GM04503 (cell line): ENCODE data around the gene TAF11L8.
"Not testable (repeated sequence)": the region's sequence is repeated elsewhere in the genome, so short reads cannot be mapped to it uniquely, and the experiment has no call there.

Experiments
- DNase-seq: peaks from one replicate; pipeline ENCODE4 v3.0.0-alpha.2; 2012; ENCODE audit warnings: low read depth

TAF11L8 gene

DNA sequence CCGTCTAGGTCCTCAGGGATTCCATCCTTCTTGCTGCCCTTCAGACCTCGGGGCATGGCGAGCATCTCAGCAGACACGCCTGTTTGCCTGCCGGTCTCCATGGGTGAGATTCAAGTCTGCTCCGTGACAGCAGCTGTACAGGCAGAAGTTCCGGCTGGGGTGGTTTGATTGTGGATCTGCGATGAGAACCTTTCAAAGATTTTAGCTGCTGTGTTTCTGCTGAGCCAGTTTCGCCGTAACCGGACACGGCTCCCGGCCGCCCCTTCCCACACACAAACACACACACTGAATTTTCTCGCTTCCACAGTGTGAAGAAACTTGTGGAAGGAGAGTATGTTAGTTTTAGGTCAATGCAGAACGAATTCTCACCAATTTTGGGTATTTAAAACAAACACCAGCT, at the start of gene TAF11L8:
TAF11L8 (minus strand) TSS at position 101 of the 400 bp plus-strand sequence.
- not testable (repeated sequence) for DNase-seq

DNA sequence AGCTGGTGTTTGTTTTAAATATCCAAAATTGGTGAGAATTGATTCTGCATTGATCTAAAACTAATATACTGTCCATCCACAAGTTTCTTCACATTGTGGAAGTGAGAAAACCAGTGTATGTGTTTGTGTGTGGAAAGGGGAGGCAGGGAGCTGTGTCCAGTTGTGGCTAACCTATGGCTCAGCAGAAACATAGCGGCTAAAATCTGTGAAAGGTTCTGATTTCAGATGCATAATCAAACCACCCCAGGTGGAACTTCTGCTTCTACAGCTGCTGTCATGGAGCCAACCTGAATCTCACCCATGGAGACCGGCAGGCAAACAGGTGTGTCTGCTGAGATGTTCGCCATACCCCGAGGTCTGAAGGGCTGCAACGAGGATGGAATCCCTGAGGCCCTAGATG, 43.4 kb upstream of the TAF11L8 start, which contains the start of gene TAF11L14:
TAF11L14 (plus strand) TSS at position 301 of the 400 bp plus-strand sequence.
- no peak for DNase-seq

DNA sequence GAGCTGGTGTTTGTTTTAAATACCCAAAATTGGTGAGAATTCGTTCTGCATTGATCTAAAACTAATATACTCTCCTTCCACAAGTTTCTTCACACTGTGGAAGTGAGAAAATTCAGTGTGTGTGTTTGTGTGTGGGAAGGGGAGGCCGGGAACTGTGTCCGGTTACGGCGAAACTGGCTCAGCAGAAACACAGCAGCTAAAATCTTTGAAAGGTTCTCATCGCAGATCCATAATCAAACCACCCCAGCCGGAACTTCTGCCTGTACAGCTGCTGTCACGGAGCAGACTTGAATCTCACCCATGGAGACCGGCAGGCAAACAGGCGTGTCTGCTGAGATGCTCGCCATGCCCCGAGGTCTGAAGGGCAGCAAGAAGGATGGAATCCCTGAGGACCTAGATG, 41.0 kb upstream of the TAF11L8 start, which contains the start of gene TAF11L13:
TAF11L13 (plus strand) TSS at position 301 of the 400 bp plus-strand sequence.
- not testable (repeated sequence) for DNase-seq

DNA sequence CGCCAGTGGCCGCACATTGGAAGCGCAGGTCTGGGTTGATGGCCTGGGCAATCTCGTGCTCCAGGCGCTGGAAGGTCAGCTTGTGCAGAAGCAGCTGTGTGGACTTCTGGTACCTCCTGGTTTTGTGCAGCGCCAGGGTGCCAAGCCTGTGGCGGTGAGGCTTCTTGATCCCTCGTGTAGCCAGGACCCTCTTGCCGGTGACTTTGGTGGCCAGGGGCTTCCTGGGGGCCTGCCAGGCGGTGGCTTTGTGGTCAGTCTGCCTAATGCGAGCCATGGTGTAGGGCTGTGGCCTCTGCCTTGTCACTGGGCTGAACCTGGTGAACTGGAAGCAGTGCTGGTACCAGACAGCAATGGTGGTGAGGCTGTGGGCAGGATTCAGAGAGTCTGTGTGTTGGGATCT, 34.9 kb upstream of the TAF11L8 start:
- DNase-seq: no peak

DNA sequence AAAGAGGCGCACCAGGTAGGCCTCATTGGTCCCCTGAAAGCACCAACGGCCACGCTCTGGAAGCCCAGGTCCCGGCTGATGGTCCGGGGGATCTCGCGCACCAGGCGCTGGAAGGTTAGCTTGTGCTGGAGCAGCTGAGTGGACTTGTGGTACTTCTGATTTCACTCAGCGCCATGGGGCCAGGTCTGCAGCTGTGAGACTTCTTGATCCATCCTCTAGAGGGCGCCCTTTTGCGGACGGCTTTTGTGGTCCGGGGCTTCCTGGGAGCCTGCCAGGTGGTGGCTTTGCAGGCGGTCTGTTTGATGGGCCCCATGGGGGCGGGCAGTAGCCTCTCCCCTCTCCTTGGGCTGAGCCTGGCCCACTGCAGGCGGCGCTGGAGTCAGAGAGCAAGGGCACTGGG, 29.9 kb upstream of the TAF11L8 start:
- DNase-seq: no peak

DNA sequence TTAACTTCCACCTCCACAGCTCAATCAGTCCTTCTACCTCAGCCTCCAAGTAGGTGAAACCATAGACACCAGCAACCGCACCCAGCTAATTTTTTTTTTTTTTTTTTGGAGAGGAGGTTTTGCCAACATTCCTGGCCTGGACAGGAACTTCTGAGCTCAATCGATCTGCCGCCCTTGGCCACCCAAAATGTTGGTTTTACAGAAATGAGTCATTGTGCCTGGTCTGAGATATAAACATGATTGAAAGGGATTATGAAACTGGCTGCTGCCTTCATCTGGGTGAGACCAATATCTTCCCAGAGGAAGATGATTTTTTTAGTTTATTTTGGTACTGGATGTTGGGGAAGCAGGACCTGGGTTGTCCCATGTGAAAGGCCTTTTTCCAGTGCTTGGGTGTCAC, 28.6 kb upstream of the TAF11L8 start:
- DNase-seq: no peak

DNA sequence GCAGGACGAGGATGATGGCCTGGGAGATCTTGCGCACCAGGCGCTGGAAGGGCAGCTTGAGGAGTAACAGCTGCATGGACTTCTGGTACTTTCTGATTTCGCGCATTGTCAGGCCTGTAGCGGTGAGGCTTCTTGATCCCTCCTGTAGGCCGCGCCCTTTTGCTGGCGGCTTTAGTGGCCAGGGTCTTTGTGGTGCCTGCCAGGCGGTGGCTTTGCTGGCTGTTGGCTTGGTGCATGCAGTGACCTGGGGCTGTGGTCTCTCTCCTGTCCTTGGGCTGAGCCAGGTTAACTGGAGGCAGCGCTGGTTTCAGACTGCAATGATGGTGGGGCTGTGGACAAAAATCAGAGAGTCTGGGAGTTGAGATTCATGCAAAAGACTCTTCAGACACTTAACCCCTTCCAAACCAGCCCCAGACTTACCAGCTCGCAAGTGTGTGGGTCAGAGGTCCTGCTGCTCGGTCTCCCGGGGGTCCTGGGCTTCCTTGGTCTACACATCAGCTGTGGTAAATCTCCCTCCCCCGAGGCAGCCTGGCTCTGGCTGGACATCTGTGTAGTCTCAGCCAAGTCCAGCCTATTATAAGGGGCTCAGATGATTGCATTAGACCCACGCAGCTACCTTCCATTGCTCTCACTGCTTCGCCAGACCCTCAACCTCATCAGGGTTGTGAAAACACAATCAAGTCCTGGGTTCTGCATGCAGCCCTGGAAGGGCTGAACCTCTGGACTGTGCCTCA, 24.3 kb upstream of the TAF11L8 start:
- no peak for DNase-seq

DNA sequence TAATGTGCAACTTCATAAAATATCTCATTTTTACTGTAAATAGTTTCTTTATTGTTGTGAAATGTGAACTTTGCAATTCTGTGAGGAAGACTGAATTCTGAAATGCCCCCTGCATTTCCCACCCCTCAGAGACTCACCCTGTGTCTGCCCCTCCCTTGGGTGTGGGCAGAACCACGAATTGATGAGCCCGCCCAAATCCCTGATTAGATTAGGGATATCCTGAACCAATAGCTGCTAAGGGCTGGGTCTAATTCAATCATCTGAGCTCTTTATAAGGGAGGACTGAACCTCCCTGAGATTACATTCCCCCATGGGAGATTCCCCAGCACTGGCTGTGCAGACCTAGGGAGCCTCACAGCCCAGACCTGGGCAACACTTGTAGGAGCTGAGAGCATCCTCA, 19.3 kb upstream of the TAF11L8 start, which contains the start of gene TAF11L12:
TAF11L12 (plus strand) TSS at position 301 of the 400 bp plus-strand sequence.
- DNase-seq: not testable (repeated sequence)

DNA sequence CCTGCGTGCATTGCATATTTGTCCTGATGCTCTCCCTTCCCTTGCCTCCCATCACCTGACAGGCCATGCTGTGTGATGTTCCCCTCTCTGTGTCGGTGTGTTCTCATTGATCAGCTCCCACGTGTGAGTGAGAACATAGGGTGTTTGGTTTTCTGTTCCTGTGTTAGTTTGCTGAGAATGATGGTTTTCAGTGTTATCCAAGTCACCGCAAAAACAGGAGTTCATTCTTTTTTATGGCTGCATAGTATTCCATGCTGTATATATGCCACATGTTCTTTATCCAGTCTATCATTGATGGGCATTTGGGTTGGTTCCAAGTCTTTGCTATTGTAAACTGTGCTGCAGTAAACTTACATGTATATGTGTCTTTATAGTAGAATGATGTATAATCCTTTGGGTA, 16.7 kb upstream of the TAF11L8 start:
- not testable (repeated sequence) for DNase-seq

DNA sequence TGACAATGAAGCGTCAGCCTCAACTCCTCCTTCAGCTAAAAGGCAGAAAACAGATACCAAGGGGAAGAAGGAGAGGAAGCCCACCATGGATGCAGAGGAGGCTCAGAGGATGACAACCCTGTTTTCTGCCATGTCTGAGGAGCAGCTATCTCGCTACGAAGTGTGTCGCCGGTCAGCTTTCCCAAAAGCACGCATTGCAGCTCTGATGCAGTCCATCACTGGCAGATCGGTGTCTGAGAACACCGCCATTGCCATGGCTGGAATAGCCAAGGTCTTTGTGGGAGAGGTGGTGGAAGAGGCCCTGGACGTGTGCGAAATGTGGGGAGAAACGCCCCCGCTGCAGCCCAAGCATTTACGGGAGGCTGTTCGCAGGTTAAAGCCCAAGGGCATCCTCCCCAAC, 14.2 kb upstream of the TAF11L8 start:
- no peak for DNase-seq

DNA sequence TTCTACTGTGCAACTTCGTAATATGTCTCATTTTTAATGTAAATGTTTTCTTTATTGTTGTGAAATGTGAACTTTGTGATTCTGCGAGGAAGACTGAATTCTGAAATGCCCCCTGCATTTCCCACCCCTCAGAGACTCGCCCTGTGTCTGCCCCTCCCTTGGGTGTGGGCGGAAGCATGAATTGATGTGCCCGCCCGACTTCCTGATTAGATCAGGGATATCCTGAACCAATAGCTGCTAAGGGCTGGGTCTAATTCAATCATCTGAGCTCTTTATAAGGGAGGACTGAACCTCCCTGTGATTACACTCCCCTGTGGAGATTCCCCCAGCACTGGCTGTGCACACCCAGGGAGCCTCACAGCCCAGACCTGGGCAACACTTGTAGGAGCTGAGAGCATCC, 13.1 kb upstream of the TAF11L8 start, which contains the start of gene TAF11L11:
TAF11L11 (plus strand) TSS at position 304 of the 400 bp plus-strand sequence.
- not testable (repeated sequence) for DNase-seq

DNA sequence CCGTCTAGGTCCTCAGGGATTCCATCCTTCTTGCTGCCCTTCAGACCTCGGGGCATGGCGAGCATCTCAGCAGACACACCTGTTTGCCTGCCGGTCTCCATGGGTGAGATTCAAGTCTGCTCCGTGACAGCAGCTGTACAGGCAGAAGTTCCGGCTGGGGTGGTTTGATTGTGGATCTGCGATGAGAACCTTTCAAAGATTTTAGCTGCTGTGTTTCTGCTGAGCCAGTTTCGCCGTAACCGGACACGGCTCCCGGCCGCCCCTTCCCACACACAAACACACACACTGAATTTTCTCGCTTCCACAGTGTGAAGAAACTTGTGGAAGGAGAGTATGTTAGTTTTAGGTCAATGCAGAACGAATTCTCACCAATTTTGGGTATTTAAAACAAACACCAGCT, 7.0 kb upstream of the TAF11L8 start, which contains the start of gene TAF11L10:
TAF11L10 (minus strand) TSS at position 101 of the 400 bp plus-strand sequence.
- not testable (repeated sequence) for DNase-seq

DNA sequence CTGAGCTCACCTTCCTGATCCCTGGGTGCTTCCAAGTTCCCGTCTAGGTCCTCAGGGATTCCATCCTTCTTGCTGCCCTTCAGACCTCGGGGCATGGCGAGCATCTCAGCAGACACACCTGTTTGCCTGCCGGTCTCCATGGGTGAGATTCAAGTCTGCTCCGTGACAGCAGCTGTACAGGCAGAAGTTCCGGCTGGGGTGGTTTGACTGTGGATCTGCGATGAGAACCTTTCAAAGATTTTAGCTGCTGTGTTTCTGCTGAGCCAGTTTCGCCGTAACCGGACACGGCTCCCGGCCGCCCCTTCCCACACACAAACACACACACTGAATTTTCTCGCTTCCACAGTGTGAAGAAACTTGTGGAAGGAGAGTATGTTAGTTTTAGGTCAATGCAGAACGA, 3.5 kb upstream of the TAF11L8 start, which contains the start of gene TAF11L9:
TAF11L9 (minus strand) TSS at position 140 of the 400 bp plus-strand sequence.
- not testable (repeated sequence) for DNase-seq

DNA sequence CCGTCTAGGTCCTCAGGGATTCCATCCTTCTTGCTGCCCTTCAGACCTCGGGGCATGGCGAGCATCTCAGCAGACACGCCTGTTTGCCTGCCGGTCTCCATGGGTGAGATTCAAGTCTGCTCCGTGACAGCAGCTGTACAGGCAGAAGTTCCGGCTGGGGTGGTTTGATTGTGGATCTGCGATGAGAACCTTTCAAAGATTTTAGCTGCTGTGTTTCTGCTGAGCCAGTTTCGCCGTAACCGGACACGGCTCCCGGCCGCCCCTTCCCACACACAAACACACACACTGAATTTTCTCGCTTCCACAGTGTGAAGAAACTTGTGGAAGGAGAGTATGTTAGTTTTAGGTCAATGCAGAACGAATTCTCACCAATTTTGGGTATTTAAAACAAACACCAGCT, 5.1 kb downstream of the TAF11L8 start, which contains the start of gene TAF11L7:
TAF11L7 (minus strand) TSS at position 101 of the 400 bp plus-strand sequence.
- DNase-seq: not testable (repeated sequence)
